Hematopoietic multipotent progenitor cell treated with erythropoietin and hydrocortisone succinate and interleukin-3 and kit ligand, for 4 days (in vitro differentiated cells): ENCODE data around the gene FBXW7.
A peak's percentile ranks its signal among the peaks of the same experiment; 100 is the strongest.
"Not testable (repeated sequence)": the region's sequence is repeated elsewhere in the genome, so short reads cannot be mapped to it uniquely, and the experiment has no call there.

Source experiments
- DNase-seq: peaks from one replicate; pipeline ENCODE4 v3.0.0-alpha.2; 2015

The FBXW7 gene

DNA sequence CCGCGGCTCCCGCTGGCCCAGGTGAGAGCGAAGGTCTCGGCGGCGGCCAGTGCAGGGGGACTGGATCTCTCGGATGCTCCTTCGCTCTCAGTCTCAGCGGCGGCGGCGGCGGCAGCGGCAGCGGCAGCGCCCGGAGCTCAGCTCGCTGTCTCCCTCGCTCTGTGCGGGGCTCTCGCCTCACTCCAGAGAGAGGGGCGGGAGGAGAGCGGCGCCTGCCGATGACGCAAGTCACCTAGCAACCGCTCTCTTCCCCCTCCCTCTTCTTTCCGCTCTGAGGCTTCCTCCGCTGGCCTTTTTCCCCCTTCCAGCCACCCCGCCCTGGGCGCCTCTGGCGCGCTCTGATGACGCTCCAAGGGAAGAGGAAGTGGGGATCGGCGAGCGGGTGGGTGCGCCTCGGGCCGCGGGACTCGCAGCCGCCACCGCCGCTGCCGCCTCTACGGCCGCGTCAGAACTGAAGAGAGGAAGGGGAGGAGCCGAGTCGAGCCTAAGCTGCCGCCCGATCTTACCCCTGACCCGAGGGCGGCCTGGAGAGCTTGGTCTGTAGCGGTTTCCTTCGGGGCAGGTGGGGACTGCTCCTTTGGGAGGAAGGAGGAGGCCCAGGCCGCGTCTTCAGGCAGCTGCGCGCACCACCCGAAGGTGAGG lies at the start of gene FBXW7:
Gene FBXW7 (minus strand): TSS at position 190 of the 642 bp plus-strand sequence. CDS start 124,289 bp downstream, outside the sequence.
- peak; percentile 99 for DNase-seq

- no peak for DNase-seq
Observed at GRCh38 chr4:152585023-152585441, 49.1 kb upstream of the FBXW7 start.

GRCh38 chr4:152581536-152582160 lies 45.8 kb upstream of the FBXW7 start:
- DNase-seq: no peak

DNA sequence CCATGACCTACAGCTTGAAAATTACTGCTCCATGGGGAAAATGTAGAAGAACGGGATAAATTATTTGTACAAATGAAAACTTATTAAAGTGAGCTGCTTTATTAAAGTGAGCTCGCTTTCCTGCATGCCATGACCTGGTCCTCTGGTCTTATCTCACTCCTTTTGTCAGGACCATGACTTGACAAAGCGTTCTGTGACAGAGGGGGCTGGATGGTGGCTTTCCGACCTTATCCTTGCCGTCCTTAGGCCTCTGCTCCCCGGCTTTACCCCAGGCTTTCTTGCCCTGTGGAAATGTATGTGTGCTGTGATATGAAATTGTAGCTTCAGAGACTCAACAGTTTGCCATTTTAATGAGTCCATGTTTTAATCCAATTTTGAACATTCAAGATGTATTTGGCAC lies 44.0 kb upstream of the FBXW7 start:
- no peak for DNase-seq

- no peak for DNase-seq
Observed at GRCh38 chr4:152579107-152579764, 43.3 kb upstream of the FBXW7 start.

- DNase-seq: no peak
Observed at GRCh38 chr4:152578670-152579069, 42.8 kb upstream of the FBXW7 start.

GRCh38 chr4:152577708-152578396 lies 42.0 kb upstream of the FBXW7 start:
- peak; percentile 56 for DNase-seq

GRCh38 chr4:152575533-152575932 lies 39.6 kb upstream of the FBXW7 start:
- DNase-seq: no peak

- DNase-seq: no peak
Observed at GRCh38 chr4:152573861-152574260, 38.0 kb upstream of the FBXW7 start.

DNA sequence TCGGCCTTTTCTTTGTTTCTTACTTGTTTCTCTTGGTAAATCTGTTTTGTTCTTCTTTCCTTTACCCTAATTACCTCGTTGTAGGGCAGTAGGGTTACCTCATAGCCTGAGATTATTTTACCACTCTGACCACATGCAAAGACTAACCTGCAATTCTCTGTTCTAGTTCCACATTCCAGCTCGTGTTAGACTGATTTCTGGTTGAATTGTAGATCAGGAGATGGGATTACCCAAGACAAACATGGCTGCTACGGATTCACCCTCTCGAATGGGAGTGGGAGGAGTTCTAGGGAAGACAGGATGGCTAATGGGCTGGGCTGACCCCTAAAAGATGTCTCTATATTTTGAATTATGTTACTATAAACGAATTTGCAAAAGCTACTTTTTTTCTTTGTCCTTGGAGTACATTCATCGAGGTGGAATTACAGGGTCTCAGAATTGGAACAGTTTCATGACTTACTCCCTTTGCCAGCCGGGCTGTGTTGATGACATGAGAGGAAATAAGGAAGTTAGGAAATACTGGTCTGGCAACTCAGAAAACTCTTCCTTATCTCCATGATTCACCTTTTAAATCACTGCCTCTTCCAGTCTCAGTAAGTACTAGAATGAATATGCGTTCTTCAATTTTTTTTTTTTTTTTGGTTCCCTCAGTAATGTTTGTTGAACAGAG lies 36.7 kb upstream of the FBXW7 start:
- peak; percentile 13 for DNase-seq

- DNase-seq: no peak
Observed at GRCh38 chr4:152571770-152572169, 35.9 kb upstream of the FBXW7 start.

DNA sequence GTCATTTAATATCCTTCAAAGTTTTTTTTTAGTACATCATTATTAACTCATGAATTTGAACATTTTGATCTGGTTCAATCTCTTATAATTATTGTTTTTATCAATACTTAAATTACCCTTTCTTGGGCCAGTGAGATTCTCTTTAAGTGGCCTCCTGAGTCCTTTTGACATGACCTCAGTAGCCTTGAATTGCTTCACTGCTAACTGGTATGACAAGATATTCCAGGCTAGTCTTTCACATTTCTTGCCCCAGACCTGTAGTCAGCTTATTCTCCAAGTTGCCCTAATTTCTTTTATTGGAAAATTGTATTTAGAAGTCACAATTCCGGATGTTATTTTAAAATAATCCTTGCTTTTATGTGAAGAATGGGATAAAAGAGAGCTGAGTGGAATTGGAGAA lies 35.4 kb upstream of the FBXW7 start:
- no peak for DNase-seq

GRCh38 chr4:152565333-152565732 lies 29.4 kb upstream of the FBXW7 start:
- DNase-seq: no peak

GRCh38 chr4:152564336-152564735 lies 28.4 kb upstream of the FBXW7 start:
- DNase-seq: peak; percentile 16

DNA sequence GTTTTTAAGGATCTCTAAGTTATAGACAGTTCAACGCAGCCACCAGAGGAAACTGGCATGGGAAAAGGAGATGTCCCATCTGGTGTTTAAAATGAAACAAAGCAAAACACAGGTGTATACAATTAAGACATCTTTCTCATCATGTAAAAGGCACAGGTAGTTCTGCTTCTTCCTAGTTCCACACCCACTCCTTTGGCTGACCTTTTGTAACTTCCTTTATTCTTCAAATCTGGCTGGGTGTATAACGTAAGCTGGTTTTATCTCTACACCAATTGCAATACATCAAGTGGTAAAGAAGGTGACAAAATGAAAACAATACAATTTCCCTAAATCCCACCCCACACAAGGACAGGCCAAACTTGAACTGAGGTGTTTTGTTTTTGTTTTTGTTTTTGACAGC lies 27.3 kb upstream of the FBXW7 start:
- DNase-seq: peak; percentile 18

- DNase-seq: no peak
Observed at GRCh38 chr4:152559641-152560040, 23.7 kb upstream of the FBXW7 start.

DNA sequence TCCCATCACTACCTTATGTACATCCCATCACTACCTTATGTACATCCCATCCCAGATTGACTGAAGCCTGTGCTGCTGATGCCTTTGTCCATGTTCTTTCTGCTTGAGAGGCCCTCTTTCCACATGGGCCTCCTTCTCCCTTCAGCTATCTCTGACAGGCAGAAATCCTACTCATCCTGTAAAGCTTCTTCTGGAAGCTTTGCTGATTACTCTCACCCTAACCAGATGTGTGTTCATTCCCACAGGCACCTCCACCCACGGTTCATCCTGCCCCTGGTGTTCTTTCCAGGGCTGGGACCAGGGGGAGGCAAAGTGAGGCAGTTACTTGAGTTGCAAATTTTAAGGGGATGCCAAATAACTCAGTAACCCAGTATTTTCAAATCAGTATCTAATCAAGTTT lies 22.5 kb upstream of the FBXW7 start:
- DNase-seq: no peak

- no peak for DNase-seq
Observed at GRCh38 chr4:152556834-152557233, 20.9 kb upstream of the FBXW7 start.

- no peak for DNase-seq
Observed at GRCh38 chr4:152556283-152556682, 20.4 kb upstream of the FBXW7 start.

GRCh38 chr4:152554742-152555141 lies 18.9 kb upstream of the FBXW7 start:
- DNase-seq: no peak

GRCh38 chr4:152550687-152551086 lies 14.8 kb upstream of the FBXW7 start:
- not testable (repeated sequence) for DNase-seq

DNA sequence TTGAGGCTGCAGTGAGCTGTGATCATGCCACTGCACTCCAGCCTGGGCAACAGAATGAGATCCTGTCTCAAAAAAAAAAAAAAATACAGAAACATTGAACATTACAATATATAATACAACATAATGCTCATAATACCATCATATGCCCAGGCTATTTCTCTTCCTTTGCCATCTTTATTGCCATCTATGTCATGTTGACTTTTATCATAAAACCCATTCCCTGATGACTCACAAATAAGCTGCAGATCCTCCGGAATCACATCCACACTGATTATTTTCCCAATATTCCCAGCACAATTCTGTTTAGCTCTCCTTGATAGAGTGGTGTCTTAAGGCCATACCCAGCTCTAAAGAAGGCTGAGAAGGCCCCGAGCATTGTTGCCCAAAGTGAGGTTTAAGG lies 9.2 kb upstream of the FBXW7 start:
- no peak for DNase-seq

GRCh38 chr4:152544533-152544932 lies 8.6 kb upstream of the FBXW7 start:
- DNase-seq: not testable (repeated sequence)
